Measurements from ENCODE around the gene TSPAN13. TPM values are rescaled to one million over a fixed set of nuclear protein-coding genes. Genes with fewer than 3 reads are reported as not detected.

TSPAN13 gene
- total and polyA plus RNA-seq, 2 of the 4 experiments (the other 2 are of a cell fraction) = 3.0 to 5.0 TPM

DNA sequence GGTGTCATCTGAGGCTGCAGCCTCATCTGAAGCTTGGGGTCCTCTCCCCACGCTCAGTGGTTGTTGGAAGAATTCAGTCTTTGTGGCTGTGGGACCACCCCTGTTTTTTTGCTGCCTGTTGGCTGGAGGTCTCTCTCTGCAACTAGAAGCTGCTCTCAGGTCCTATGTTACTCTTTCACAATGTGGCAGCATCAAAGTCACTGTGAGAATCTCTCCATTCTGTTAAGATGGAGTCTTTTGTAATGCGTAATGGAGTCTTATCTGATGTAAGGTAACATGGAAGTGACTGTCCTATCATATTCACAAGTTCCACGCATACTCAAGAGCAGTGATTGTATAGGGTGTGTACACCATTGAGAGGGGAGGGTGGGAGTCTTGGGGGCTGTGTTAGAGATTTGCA lies 24.9 kb downstream of the TSPAN13 start:
- no peaks in the 10 kb centered on the region for H4K20me1 ChIP-seq (ENCODE audit: insufficient read depth, low read length)
- no peak overlapping the region for H3K4me3 ChIP-seq (ENCODE audit: insufficient read depth, low read depth, low read length)
- no peaks in the 10 kb centered on the region for H3K79me1 ChIP-seq (ENCODE audit: low read depth in 1 of 2, low read length in 2 of 2)
- H3K4me1 ChIP-seq (ENCODE audit: control insufficient read depth, insufficient read depth, low read length) = no peaks in the 10 kb centered on the region
- no TSS peak for BruUV-seq (replicated peaks)
- H3K36me3 ChIP-seq (ENCODE audit: control insufficient read depth, insufficient read depth, low read length) = no peaks in the 10 kb centered on the region
- no peak overlapping the region for H2BK20ac ChIP-seq (ENCODE audit: low read depth, low read length)
- no peak overlapping the region for H3K18ac ChIP-seq (ENCODE audit: low read depth, low read length)
- no peaks in the 10 kb centered on the region for H3K27me3 ChIP-seq (ENCODE audit: control insufficient read depth, insufficient read depth, low read length)
- dilution Hi-C loops (cut with HindIII; ENCODE audit: low sequenced_read_pairs, unreplicated experiment) = no loop called here
- H2BK5ac ChIP-seq (ENCODE audit: low read depth, low read length, poor library complexity, severe bottlenecking) = no peak overlapping the region
- no CpG with 5 or more reads among the region's 3 CpGs for WGBS, 2 experiments (ENCODE audit: extremely low coverage in 2 of 2, insufficient read length in 1 of 2)
- POLR2A ChIA-PET (ENCODE audit: unreplicated experiment) = no interaction called here
- in situ Hi-C loops (cut with MboI; ENCODE audit: low sequenced_read_pairs) = no loop called here
- H2AFZ ChIP-seq (replicated peaks; ENCODE audit: low read length, poor library complexity) = no peak overlapping the region
- no peak overlapping the region for H3K14ac ChIP-seq (replicated peaks; ENCODE audit: low read depth, low read length)
- TF ChIP-seq MAZ (IDR thresholded peaks at IDR 0.05; ENCODE audit: borderline replicate concordance, low read depth, low read length) = no peak
- ATAC-seq (ENCODE audit: low read depth) (no peak), DNase-seq (no peak)
- no peak overlapping the region for H3K9ac ChIP-seq (ENCODE audit: low read depth, low read length)
- H3K4ac ChIP-seq (ENCODE audit: low read depth, low read length) = no peak overlapping the region
- no peaks in the 10 kb centered on the region for H3K9me3 ChIP-seq (ENCODE audit: control insufficient read depth, insufficient read depth, low read length)
- H4K91ac ChIP-seq (ENCODE audit: insufficient read depth, low read depth, low read length) = no peak overlapping the region
- no peak overlapping the region for H3K56ac ChIP-seq (ENCODE audit: extremely low read depth, insufficient read depth, low read length)
- CTCF ChIA-PET = no interaction called here
- intact Hi-C loops (cut with micrococcal nuclease) = no loop called here
- no peak overlapping the region for H2BK15ac ChIP-seq (ENCODE audit: low read depth, low read length)
- no peak overlapping the region for H4K8ac ChIP-seq (ENCODE audit: low read depth in 2 of 2, low read length in 2 of 2)
- no peak overlapping the region for H2AK9ac ChIP-seq (replicated peaks; ENCODE audit: low read depth, low read length, poor library complexity)
- no peak overlapping the region for H4K5ac ChIP-seq (ENCODE audit: low read depth, low read length)
- H3K4me2 ChIP-seq (ENCODE audit: low read depth, low read length) = no peak overlapping the region
- H3K9me1 ChIP-seq (ENCODE audit: insufficient read depth, low read length) = no peaks in the 10 kb centered on the region
- no peak overlapping the region for H2BK120ac ChIP-seq (ENCODE audit: low read depth, low read length)
- H3K27ac ChIP-seq (ENCODE audit: insufficient read depth, low read length) = no peak overlapping the region
- no peak overlapping the region for H2AK5ac ChIP-seq (ENCODE audit: low read depth, low read length)
- H3K23ac ChIP-seq (ENCODE audit: low read depth, low read length) = no peak overlapping the region
